ENCODE data around the gene TRPM4.
"Not testable (repeated sequence)": the region's sequence is repeated elsewhere in the genome, so short reads cannot be mapped to it uniquely, and the experiment has no call there.

The TRPM4 gene

GRCh38 chr19:49152119-49152550 lies 5.5 kb upstream of the TRPM4 start:
- DNase-seq = no peak

- DNase-seq = no peak
These were observed 4.3 kb upstream of the TRPM4 start for GRCh38 chr19:49153167-49153809.

GRCh38 chr19:49154279-49154678 lies 3.3 kb upstream of the TRPM4 start:
- DNase-seq = no peak

DNA sequence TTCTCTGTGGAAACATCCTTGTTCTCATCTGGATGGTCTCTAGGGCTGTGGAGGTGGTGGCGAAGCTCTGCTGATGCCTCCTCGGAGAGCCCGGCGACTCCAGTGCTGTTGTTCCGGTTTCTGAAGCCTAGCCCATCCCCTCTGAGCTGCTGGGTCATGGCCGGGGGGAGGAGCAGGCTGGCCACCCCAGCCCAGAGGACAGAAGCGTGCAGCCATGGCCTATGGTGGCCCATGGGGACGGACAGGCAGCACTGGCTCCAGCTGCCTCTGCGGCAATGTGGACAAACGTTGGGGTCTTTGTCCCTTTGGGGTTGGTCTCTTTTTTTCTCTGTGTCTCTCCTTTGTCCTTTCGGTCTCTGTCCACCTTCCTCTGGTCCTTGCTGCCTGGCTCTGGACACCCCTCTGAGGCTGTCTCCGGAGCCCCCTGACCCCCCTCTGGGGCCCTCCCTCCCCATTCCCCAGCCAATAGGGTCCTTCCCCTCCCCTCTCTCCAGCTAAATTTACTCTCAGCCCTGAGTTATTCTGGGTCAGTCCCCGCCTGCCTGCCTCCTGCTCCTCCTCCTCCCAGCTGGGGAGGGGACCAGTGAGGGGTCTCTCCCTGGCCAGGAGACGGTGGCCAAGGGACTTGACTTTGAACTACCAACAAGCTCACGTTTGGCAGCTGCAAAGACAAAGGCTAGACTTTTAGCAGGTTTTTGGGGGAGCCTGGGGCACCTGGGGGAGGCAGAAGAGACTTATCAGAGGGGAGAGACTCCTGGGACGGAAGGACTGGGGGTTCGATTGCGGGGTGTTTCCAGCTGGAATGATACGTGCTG lies 2.4 kb upstream of the TRPM4 start, which contains the start of gene HRC:
HRC (minus strand) TSS at position 392 of the 815 bp plus-strand sequence; CDS start at position 233, 159 bp downstream.
- no peak for DNase-seq

DNA sequence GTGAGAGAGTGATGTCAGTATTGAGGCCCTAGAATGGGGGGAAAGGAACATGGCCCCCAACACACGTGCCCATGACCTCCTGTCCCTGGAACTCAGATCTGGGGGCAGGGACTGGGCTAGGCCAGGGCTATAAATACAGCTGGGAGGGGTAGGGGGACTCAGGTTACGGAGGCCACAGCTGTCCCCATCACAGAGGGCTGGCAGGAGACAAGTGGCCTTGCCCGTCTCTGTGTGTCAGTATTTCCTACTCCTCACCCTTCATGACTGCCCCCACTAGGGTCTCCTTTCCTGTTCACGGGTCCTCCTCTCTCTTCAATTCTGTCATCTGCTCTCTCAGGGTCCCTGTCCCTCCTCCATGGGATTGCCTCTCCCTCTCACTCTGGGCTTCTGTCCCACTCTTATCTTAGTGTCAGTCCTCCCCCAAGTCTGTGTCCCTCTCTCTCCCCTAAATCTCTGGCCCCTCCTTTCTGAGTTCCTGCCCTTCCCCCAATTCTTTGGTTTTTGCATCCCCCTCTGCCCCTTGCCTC lies 1.7 kb upstream of the TRPM4 start:
- DNase-seq = no peak

DNA sequence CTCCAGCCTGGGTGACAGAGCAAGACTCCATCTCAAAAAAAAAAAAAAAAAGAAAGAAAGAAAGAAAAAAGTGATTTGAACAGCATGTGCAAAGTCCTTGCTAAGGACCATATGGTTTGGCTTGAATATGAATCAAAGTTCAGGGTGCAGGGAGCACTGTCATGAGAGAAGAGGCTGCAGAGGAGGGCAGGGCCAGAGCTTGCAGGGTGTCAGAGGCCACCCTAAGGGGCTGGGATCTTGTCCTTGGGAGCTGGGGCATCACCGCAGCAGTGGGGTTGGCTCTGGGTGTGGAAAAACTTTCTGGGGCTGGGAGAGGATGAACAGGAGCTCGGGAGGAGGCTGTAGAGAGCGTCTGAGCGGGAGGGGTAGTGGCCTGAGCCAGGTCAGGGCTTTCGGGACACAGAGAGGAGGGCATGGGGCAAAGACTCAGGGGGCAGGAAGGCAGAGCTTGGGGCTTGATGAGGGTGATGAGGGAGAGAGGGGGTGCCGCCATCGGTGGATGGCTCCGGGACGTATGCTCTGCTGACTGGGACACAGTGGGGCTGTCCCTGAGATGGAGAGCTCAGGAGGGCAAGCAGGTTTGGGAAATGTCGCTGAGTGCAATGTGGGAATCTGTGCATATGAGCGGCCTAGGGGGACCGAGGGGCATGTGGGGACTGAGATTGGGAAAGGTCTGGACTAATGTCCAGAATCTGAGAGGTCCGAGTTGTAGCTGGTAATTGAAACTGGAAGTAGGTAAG lies 3.0 kb downstream of the TRPM4 start:
- no peak for DNase-seq

DNA sequence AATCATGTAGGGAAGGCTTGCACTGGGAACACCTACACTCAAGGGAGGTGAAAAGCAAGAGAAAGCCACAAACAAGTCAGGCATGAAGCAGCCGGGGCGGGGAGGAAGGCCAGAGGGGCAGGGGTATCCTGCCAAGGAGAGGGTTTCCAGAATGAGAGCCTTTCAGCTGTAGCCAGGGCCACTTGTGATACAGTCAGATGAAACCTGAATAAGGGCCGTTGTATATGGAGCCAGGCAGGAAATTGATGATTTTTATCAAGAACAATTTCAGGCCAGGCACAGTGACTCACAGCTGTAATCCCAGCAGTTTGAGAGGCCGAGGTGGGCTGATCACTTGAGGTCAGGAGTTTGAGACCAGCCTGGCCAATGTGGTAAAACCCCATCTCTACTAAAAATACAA lies 4.4 kb downstream of the TRPM4 start:
- no peak for DNase-seq

GRCh38 chr19:49165111-49165750 lies 7.6 kb downstream of the TRPM4 start:
- no peak for DNase-seq

DNA sequence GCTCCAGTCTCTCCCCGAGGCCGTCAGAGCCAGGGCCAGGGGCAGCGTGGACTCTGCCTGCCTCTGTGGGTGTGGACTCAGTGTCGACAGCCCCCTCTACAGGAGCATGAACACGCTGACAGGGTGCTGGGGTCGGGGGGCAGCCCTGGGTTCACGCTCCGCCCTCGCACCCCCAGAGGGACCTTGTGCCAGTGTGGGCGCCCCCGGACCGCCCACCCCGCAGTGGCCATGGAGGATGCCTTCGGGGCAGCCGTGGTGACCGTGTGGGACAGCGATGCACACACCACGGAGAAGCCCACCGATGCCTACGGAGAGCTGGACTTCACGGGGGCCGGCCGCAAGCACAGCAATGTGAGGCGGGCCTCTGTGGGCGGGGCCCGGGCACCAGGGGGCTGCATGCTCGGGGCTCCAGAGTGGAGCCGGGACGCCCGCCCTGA lies 8.3 kb downstream of the TRPM4 start:
- no peak for DNase-seq

GRCh38 chr19:49167857-49168409 lies 10.3 kb downstream of the TRPM4 start:
- DNase-seq = no peak

DNA sequence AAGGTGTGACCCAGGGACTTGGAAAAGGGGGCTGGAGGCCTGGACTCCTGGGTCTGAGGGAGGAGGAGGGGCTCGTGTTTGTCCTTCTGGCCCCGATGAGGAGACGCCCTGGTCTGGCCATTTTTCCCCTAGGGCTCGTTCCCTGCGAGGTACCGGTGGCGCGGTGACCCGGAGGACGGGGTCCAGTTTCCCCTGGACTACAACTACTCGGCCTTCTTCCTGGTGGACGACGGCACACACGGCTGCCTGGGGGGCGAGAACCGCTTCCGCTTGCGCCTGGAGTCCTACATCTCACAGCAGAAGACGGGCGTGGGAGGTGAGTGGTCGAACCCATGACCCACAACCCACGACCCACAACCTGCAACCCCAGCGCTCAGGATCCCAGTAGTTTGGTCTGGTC lies 10.8 kb downstream of the TRPM4 start:
- no peak for DNase-seq

DNA sequence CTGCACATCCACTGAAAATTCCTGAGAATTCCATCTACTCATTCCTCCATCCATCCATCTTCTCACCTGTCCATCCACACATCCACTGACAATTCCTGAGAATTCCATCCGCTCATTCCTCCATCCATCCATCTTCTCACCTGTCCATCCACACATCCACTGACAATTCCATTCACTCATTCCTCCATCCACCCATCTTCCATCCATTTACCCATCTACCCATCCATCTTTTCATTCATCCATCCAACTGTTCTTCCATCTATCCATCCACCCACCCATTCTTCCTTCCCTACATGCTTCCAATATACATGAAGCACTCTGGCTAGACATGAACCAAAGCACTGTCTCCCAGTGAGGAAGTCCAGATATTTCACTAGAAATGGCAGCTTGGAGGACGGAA lies 15.6 kb downstream of the TRPM4 start:
- no peak for DNase-seq

- no peak for DNase-seq
These were observed 23.1 kb downstream of the TRPM4 start for GRCh38 chr19:49180659-49181058.

- DNase-seq = not testable (repeated sequence)
These were observed 24.6 kb downstream of the TRPM4 start for GRCh38 chr19:49182010-49182847.

GRCh38 chr19:49182848-49183375 lies 25.3 kb downstream of the TRPM4 start:
- no peak for DNase-seq

GRCh38 chr19:49186108-49186507 lies 28.5 kb downstream of the TRPM4 start:
- no peak for DNase-seq

DNA sequence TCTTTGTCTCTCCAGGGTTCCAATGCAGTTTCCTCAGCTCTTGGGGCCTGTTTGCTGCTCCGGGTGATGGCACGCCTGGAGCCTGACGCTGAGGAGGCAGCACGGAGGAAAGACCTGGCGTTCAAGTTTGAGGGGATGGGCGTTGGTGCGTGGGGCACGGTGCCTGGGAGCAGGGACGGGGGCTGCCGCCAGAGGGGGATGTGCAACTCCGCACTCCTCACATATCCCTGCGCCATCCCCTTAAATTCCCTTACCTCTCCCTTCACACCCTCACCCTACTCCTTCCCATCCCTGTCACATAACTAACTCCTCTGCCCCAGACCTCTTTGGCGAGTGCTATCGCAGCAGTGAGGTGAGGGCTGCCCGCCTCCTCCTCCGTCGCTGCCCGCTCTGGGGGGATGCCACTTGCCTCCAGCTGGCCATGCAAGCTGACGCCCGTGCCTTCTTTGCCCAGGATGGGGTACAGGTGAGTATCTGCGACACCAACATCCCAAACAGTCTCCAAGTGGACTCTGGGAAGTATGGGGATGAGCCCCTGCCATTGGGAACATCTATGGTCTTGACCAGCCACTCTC lies 31.1 kb downstream of the TRPM4 start:
- no peak for DNase-seq

- no peak for DNase-seq
These were observed 31.7 kb downstream of the TRPM4 start for GRCh38 chr19:49189259-49189658.

DNA sequence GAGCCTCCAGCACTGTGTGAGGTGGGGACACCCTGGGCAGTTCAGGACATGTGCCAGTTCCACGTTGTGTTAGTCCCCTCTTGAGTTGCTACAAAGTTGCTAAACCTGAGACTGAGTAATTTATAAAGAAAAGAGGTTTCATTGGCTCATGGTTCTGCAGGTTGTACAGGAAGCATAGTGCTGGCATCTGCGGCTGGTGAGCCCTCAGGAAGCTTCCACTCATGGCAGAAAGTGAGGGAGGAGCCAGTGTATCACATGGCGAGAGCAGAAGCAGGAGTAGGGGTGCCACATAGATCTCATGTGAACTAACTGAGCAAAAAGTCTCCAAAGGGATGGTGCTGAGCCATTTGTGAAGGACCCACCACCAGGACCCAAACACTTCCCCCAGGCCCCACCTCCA lies 33.2 kb downstream of the TRPM4 start:
- DNase-seq = no peak

GRCh38 chr19:49193822-49194394 lies 36.3 kb downstream of the TRPM4 start:
- DNase-seq = no peak

DNA sequence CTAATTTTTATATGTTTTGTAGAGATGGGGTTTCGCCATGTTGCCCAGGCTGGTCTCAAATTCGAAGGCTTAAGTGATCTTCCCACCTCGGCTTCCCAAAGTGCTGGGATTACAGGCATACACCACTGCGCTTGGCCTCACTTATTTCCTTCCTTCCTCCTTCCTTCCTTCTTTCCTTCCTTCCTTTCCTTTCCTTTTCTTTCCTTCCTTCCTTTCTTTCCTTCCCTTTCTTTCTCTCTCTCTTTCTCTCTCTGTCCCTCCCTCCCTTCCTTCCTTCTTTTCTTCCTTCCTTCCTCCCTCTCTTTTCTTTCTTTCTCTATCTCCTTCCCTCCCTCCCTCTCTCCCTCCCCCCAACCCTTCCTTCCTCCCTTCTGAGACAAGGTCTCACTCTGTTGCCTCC lies 36.8 kb downstream of the TRPM4 start:
- no peak for DNase-seq

Measured in stimulated activated CD4-positive, alpha-beta T cell treated with anti-CD3 and anti-CD28 coated beads, Interleukin-2, amount 100 ng/mL, for 48 hours (primary cell).